HG03457 (cell line): ENCODE measurements around the gene RPS16.

ENCODE experiments used
- ATAC-seq: cut with Tn5 transposase; IDR thresholded peaks from one replicate; pipeline ENCODE4 v1.9.1; 2021; ENCODE audit warnings: moderate number of reproducible peaks; ENCODE audit not compliant: unreplicated experiment

Gene RPS16

DNA sequence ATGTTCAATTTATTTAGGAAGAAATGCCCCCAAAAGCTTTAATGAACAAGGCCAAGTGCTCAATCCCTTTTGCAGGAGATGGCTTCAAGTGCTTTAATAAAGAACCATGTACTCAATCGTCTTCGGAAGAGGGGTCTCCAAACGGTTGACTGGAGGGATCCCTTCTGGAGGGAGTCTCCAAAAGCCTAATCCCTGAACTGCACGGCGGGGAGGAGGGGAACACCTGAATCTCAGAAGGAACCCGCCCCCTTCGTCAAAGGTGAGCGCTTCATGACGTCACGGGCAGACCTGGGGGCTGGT is 45.3 kb downstream of the RPS16 start:
- no peak for ATAC-seq

DNA sequence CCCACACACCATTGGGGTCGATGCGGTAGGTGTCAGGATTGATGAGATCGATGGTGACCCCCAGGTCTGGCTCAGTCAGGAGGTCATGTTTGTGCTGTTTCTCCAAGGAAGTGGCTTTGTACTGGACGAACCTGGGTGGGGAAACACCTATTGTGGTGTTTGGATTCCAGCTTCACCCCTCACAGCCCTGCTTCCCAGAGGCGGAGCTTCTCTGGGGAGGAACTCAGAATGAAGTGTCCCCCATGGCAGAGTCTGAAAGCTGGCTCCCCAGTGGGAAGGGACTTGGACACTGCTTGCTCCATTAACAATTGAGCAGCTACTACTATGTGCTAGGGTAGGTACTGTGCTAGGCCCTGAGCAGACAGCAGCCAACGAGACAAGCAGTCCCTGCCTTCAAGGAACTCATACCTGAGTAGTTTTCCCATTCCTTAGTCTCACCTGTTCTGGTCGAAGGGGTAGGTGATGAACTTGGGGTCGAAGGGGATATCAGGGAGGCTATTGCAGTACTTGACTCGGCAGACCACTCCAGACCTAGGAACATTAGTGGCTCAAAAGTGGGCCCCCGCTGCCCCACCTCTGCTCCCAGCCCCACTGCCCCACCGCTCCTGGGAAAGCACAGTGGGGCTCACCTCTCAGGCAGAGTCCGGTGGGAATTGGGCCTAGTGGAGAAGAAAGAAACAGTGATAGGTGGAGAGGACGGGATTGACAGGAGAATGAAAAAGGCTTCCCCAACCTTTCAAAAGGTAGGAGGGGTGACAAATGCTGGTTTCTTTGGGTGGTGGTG is 45.9 kb downstream of the RPS16 start:
- ATAC-seq: no peak

- no peak for ATAC-seq
These were observed 47.1 kb downstream of the RPS16 start for GRCh38 chr19:39388657-39389056.

GRCh38 chr19:39386557-39386956 is 49.2 kb downstream of the RPS16 start:
- no peak for ATAC-seq

- ATAC-seq: no peak
These were observed 49.9 kb downstream of the RPS16 start for GRCh38 chr19:39385629-39386411.

DNA sequence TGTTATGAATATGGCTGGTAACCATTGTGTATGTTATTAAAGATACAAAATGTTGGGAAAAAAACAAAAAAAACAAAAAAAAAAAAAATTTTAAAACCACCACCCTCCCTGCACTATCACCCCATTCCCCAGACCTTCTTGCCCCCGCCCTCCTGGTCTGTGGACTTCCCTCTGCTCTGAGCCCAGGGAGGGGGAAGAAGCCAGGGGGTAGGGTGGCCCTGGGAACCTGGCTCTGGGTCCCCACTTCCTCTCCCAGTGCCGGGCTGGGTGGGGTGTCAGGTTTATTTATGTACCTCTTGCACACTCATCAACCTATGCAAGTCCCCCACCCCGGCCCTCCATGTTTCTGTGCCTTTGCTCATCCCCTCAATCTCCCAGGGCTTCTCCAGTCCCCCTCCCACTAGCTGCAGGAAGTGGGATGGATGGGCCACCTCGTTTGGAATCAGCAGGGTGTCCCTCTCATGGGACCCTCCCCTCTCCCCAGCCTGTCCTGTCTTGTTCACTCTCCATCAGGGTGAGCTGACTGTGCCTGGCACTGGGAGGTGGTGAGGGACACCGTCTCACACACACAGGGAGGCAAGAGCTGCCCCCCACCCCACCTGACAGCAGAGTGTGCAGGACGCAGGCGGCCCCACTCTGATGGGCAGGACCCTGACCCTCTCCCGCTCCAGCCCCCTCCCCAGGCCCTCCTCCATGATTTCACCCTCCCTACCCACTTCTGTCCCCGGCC is 50.7 kb downstream of the RPS16 start:
- no peak for ATAC-seq
